H7 (cell line): ENCODE measurements around the gene TXLNG. TPM values are rescaled to one million over a fixed set of nuclear protein-coding genes. Genes with fewer than 3 reads are reported as not detected.

Experiments used
- DNase-seq: peaks from one replicate; pipeline ENCODE4 v3.0.0; 2012
- H3K27me3 ChIP-seq: 2 replicates; pipeline ENCODE4 v1.6.0; 2011; ENCODE audit warnings: mild to moderate bottlenecking, low read length; ENCODE audit not compliant: control insufficient read depth, insufficient read depth
- H3K36me3 ChIP-seq: replicated peaks from 2 replicates; pipeline ENCODE4 v1.5.1; 2011; ENCODE audit warnings: low read length; ENCODE audit not compliant: control insufficient read depth, insufficient read depth
- H3K4me3 ChIP-seq: 2 replicates; pipeline ENCODE4 v1.5.1; 2011; ENCODE audit warnings: low read depth, mild to moderate bottlenecking, control low read depth, low read length, moderate library complexity; ENCODE audit not compliant: insufficient read depth
- total RNA-seq: library from RNA; depleted of rRNA; stranded (reverse); fragments of >200 nt; shearing (Covaris generic); gene quantifications from 2 replicates; pipeline ENCODE4 v1.2.3, GENCODE V29; 2014; rRNA removed

TXLNG gene
- total RNA-seq, 1 experiment from 2014 or later, result 35.6 TPM

DNA sequence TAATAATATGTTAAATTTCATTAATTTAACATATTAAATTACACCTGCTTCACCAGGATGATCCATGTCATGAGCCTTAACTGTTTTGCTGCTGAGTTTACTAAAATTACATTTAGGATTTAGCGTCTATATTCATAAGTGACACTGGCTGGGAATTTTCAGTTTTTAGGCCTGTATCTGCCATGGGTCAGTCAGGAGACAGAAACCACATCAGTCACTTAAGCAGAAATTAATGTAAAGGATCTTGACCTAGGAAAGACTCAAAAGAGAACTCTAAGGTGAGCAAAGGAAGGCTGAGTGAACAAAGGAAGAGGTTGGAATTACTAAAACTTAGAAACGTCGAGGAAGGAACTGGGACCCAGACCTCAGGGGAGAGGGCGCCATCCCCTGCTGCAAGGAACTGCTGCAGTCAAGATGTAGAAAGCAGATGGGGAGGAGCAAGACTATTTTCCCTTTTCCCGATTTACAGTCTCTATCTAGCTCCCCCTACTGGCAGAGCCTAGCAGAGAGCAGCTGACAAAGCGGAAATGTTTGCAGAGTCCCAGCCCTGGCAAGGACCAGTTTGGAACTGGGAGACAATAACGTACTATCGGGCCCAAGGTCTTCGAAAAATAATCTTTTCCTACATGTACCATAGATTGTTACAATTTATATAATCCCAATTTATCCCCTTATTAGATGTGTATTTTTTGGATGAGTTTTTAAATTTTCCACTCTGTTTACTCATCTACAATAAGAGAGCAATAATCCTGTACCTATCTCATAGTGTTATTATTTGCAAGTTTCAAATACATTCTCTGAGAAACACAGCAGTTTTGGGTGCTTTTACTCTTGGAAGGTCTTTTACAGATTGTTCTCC is 106.5 kb downstream of the TXLNG start:
- H3K27me3 ChIP-seq, result no peaks in the 10 kb centered on the region
- no peaks in the 10 kb centered on the region for H3K36me3 ChIP-seq
- DNase-seq, result peak; percentile 82
- H3K4me3 ChIP-seq, result no peak overlapping the region

Other genes starting within 250 kb of the TXLNG start
- gene S100G, start 136.3 kb upstream of the TXLNG start, total RNA-seq, result not detected in 2 replicates
- gene CTPS2, start 73.8 kb upstream of the TXLNG start, total RNA-seq, result 53.8 and 67.8 TPM in 2 replicates
- gene SYAP1, start 66.9 kb upstream of the TXLNG start, total RNA-seq, result 21.7 and 28.5 TPM in 2 replicates
- 158 and 198 TPM in 2 replicates for gene RBBP7, start 83.9 kb downstream of the TXLNG start, total RNA-seq
- gene REPS2, start 160.2 kb downstream of the TXLNG start, total RNA-seq, result 0.31 and 1.1 TPM in 2 replicates